ENCODE results near the gene NECAB3. TPM values are rescaled to one million over a fixed set of nuclear protein-coding genes. Genes with fewer than 3 reads are reported as not detected.

NECAB3 gene
- total RNA-seq, 2 donors from 2014 or later: 38.5 to 54.1 TPM

DNA sequence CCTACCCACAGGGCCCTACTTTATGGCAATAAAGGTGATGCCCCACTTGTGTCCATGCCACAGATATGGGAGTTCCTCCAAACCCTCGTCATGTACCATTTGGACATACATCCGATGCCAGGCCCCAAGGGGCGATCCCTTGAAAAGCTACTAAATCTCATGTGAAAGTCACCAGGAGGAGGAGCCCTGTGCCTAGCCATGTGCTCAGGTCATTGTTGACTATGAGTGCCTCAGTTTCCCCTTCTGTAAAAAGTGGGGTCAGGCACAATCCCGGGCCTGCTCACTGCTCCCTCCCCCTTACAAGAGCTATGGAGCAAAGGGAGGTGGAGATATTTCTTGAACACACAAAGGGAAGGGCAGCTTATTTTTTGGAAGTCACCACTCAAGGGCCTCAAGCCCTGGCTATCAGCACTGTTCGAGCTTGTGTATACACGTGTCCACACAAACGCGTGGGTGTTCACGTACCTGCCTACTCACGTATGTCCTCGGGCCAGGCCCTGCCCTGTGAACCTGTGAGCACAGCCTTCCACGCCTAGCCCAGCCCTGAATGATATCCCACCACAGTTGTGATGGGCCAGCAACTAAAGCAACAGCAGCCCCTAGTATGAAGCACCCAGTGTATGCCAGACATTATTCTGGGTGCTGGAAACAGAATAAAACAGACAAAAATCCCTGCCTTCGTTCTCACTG is 5.6 kb downstream of the NECAB3 start:
- intact Hi-C loops (cut with DNase I, micrococcal nuclease): no loop called here
- no peak for ATAC-seq
- DNase-seq: no peak

DNA sequence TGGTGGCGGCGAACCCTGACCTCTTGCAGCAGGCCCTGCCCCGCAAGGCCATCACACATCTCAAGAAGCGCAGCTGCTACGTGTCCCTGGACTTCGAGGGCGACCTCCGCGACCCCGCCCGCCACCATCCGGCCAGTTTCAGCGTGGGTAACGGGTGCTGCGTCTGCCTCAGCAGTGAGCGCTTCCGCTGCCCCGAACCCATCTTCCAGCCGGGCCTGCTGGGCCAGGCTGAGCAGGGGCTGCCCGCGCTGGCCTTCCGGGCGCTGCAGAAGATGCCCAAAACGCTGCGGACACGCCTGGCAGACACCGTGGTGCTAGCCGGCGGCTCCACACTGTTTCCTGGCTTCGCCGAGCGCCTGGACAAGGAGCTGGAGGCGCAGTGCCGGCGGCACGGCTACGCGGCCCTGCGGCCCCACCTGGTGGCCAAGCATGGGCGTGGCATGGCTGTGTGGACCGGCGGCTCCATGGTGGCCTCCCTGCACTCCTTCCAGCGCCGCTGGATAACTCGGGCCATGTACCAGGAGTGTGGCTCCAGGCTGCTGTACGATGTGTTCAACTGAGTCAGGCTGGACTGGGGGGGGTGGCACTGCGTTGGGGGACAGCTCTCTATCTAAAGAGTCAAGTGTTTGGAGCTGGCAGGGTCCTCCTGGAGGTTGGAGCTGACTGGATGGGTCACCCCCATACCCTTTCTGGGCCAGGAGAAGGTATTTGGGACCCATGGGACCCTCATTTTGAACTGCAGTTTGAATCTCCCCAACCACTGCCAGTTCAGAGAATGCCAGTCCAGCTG is 6.4 kb downstream of the NECAB3 start:
- peak; percentile 58 for ATAC-seq
- intact Hi-C loops (cut with DNase I, micrococcal nuclease): no loop called here
- peak; percentile 68 to 85 for DNase-seq

DNA sequence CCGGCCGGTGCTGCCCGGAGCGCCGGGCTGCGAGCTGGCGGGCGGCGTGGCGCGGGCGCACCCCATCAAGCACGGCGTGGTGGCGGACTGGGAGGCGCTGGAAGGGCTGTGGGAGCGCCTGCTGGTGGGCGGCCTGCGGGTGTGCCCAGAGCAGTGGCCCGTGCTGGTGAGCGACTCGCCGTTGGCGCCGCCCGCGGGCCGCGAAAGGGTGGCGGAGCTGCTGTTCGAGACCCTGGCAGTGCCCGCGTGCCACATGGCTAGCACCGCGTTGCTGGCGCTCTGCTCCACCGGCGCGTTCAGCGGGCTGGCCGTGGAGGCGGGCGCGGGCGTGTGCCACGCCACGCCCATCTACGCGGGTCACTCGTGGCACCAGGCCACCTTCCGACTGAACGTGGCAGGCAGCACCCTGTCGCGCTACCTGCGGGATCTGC is 7.0 kb downstream of the NECAB3 start:
- ATAC-seq: peak; percentile 38
- peak; percentile 66 to 75 for DNase-seq
- intact Hi-C loops (cut with DNase I, micrococcal nuclease): no loop called here

DNA sequence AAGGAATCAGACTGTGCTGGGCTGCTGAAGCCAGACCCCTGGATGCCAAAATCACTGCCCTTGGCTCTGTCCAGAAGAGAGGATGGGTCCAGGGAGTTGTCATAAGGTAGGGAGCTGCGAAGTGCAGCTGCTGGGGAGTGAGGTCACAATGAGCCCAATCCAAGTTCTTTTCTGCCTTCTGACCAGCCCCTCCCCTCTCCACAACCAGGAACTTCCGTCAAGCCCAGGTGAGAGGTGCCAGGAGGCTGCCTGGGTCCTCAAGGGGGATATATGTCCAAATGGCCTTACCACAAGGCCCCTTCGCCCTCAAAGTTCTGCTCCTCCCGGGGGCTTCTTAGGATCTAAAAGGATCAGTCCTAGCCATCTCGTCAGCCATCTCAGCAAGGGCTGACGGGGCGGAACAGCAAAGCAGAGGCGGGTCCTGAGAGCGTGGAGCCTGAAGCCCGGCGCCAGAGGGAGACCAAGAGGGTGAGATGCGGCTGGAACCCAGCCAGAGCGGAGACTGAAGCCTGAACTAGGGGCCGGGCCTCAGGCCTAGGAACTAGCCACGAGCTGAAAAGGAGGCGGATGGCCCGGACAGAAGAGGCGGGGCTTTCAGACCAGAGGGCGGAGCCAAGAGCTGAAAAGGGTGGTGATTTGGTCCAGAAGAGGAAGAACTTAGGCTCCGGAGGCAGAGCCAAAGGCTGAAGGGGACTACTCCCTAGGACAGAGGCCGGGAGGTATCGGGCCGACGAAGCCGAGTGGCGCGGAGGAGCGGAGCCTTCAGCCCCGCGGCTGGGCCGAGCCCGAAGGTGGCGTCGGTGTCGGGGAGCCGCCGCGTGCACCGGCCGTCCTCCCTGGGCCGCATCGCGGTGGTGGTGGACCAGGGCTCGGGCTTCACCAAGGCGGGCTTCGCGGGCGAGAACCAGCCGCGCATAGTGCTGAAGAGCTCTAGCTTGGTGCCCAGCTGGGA is 7.7 kb downstream of the NECAB3 start, which contains the start of gene ACTL10:
TSS of gene ACTL10 (plus strand) at position 651 of the 952 bp plus-strand sequence. CDS start 555 bp downstream, outside the sequence.
- intact Hi-C loops (cut with DNase I, micrococcal nuclease): no loop called here
- DNase-seq: peak; percentile 98 to 99
- ATAC-seq: peak; percentile 71

DNA sequence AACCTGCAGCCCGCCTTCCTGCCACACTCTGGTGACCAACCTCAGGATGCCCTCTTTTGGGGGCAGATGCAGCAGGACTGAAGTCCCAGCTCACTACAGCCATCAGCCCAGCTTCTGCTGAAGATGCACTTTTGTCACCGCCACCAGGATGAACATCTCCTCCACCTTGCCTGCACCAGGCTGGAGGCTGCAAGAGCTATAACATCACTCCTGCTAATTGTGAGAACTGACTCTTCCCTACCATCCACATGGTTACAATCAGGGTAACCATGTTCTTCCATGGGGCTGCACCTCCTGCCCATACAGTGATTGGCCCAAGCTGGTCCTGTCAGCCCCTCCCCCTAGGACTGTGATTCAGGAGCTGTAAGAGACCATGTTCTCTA is 9.5 kb downstream of the NECAB3 start:
- DNase-seq: no peak
- no peak for ATAC-seq
- intact Hi-C loops (cut with DNase I, micrococcal nuclease): no loop called here

DNA sequence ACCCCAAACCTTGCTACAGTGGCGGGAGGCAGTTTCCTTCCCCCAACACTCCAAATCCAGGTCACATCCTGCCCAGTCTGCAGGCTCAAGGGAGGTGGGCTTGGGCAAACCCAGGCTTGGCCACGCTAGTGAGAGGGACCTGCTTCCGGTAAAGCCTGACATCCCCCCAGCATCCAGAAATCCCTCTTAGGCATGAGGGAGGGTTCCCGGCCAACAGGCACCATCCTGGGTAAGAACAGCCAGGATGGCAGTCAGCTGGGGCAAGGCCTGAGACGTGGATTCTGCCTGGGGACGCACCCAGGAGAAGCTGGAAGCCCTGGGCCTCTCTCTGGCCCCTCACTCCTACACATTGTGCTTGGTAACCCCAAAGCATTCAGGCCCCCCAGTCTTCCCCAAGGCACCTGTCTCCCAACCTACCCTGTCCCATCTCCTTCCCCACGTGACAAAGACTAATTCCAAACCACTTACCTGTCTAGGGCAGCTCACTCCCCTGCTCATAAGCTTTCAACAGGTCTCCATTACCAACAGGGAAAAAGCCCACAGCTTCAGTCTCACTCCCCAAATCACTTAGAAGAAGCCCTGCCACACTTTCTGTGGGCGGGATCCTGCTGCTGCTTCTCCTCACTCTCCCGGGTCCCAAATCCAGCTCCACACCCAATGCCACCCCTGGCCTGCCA is 10.0 kb downstream of the NECAB3 start:
- intact Hi-C loops (cut with DNase I, micrococcal nuclease): no loop called here
- no peak for DNase-seq
- ATAC-seq: no peak

DNA sequence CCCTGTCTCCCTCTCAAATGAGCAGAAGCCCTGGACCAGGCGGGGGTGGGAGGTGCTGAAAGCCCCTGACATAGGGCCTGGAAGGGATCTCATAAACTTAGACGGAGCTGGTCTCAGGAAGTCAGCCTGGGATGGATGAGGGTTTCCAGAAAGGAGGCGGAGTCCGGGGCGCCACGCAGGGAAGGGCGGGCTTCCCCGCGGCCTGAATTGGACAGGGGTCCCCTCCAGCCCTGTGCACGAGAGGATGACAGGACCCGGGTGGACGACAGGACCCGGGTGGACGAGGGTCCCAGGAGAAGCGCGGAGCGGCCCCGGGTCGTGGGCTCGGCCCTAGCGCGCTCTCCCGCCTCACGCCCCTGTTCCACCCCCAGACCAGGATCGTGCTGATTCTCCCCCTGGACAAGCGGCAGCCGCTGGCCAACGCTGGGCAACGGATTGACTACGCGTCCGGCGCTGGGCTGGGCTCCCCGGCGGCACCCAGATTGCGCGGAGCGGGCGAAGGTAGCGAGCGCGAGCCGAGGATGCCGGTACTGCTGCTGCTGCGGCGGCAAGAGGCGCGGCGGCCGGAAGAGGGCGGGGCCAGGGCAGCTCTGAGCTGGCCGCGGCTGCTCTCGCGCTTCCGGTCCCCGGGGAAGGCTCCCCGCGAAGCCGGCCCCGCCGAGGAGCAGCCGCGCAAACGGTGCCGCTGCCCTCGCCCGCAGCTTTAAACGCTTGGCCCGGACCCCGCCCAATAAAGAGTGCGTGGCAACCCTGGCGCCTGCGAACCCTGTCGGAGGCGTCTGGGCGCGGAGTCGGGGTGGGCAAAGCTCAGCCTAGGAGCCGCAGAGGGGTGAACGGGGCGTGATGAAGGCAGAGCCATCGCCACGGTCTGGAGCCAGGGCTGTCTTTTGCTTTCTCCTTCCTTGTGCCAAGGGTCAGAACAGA is 10.8 kb downstream of the NECAB3 start:
- intact Hi-C loops (cut with DNase I, micrococcal nuclease): no loop called here
- ATAC-seq: peak; percentile 50
- peak; percentile 82 to 92 for DNase-seq

DNA sequence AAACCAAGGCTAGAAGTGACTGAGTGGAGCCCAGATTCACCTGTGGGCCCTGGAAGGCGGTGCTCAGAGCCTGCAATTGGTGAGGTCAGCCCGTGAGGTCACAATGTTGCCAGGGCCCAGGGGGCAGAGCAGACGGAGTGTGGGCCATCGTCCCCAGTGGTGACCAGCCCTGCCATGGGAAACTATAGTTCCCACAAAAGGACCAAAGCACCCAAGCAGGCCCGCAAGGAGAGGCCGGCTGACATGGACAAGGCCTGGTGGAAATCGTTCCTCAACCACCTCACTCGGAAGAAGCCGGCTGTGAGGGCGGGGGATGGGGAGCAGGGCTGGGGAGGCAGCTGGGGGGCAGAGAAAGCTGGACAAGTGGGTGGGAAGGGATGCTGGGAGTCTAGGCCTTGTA is 12.1 kb downstream of the NECAB3 start, which contains the start of gene C20orf144:
TSS of gene C20orf144 (plus strand) at position 156 of the 400 bp plus-strand sequence. CDS start at position 175, 19 bp downstream.
- DNase-seq: peak in 1 of 2 donors; percentile 20
- no peak for ATAC-seq
- intact Hi-C loops (cut with DNase I, micrococcal nuclease): no loop called here

DNA sequence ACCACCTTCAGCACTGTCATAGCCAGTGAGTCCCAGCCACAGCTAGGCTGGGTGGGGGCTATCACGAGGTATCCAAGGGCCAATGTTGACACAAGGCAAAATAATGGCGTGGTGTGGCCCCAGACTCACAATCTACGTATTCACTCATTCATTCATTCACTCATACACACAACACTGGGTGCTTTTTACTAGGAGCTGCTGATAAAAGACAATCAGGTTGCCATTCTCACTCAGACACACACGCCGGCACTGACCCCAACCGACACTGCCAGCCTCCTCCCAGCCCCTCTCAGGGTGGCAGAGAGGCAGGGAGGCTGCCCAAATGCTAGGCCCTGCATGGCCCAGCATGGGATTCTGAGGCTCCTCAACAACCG is 13.6 kb downstream of the NECAB3 start:
- no peak for DNase-seq
- ATAC-seq: no peak
- intact Hi-C loops (cut with DNase I, micrococcal nuclease): no loop called here

DNA sequence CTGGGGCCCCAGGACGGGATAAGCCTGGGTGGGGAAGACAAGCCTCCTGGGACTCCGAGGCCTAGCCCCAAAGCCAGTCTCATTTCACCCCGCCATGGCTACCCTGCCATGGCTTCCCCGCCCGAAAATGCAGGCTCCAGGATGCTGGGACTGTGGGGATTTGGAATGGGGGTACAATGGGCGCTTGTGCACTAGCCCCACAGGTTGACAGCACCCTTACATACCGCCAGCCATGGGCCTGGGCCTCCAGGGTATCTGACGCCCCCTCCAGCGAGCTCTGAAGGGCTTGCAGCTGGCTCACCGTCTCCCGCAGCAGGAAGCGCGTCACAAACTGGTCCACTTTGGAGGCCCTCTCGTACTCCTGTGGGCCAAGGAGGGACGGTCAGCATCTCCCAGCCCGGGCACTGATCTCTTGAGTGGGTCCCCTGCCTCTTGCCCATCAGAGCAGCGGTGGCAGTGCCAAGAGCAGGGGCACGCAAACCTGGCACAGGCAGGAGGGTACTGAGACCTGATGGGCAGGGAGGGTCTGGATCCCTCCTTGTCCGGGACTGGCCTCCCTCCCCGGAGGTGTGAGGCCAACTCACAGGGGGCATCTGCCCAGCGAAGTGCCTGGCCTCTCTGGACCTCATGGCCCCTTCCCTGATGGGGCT is 14.1 kb downstream of the NECAB3 start:
- peak in 1 of 2 donors; percentile 3 for DNase-seq
- intact Hi-C loops (cut with DNase I, micrococcal nuclease): no loop called here
- ATAC-seq: no peak

DNA sequence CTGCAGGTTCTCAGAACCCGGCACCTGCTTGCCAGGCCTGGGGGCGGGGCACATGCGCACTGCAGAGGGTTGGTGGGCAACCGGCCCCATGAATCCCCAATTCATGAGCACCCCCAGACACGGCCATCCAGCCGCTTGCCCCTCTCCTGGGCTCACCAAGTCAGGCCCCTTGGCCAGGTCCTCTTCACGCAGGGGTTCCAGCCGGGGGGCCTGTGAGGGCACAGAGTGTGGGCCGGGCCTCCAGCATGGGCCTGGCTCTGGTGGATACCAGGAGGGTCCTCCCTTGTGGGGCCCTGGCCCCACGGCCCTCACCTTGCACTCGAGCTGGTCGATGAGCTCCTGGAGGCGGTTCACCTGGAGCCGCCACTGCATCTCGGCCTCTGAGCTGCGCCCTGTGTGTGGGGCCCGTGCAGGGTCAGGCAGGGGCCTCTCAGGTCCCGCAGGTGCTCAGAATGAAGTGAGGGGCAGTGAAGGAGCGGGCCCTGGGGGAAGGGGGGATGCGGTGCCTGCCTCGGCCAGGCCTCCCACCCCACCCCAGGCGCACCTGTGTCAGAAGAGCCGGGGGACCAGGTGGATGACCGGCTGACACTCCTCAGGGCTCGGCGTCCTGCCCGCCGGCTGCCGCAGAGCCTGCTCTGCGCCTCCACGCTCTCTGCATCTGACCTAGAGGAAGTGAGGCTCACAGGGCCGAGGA is 14.7 kb downstream of the NECAB3 start:
- peak in 1 of 2 donors; percentile 4 for DNase-seq
- intact Hi-C loops (cut with DNase I, micrococcal nuclease): no loop called here
- no peak for ATAC-seq

DNA sequence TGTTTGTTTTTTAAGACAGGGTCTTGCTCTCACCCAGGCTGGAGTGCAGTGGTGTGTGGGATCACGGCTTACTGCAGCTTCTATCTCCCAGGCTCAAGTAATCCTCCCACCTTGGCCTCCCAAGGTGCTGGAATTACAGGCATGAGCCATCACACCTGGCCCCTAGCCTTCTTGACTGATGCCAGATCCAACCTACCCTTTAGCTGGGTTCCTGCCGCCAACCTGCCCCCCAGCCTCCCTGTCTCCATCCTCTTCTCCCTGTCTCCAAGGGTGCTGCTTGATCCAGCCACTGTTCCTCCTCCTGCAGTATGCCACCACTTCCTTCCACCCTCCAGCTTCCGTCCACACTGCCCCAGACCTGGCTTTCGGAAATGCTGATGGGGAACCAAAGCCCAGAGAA is 15.3 kb downstream of the NECAB3 start:
- ATAC-seq (no peak), DNase-seq (no peak)
- intact Hi-C loops (cut with DNase I, micrococcal nuclease): no loop called here

DNA sequence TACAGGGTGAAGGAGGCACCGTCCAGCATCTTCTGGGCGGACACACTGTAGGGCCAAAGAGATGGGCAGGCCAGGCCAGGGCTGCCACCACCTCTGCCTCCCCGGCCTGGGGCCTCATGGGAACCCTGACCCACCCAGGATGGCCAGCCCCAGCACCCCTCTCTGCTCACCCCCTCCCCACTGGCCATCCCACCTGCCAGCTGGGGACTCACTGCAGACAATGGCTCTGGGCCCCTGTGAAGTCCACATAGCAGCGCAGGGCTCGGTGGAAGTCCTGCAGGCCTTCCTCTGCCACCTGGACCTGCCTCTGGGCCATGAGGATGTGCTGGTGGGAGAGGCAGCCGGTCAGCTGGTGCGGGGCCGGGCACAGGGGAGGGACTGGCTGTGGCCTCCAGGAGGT is 15.7 kb downstream of the NECAB3 start:
- DNase-seq: peak in 1 of 2 donors; percentile 4
- no peak for ATAC-seq
- intact Hi-C loops (cut with DNase I, micrococcal nuclease): no loop called here

DNA sequence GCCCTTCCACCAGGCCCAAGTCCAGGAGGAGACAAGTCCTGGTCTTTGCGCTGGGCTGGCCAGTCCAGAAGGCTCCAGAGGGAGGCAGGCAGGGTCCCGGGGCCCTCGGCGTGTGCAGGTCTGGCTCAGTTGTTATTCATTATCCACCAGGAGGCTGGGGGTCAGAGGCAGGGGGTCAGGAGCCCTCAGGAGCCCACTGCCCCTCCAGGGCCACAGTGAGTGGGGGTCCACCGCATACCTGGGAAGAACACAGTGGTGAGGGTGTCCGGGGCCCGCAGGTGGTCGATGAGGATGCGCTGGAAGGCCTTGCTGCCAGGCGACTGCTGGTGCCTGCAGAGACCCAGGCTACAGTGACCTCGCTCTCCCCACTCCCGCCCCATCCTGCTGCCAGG is 16.5 kb downstream of the NECAB3 start:
- no peak for ATAC-seq
- intact Hi-C loops (cut with DNase I, micrococcal nuclease): no loop called here
- DNase-seq: peak in 1 of 2 donors; percentile 2

DNA sequence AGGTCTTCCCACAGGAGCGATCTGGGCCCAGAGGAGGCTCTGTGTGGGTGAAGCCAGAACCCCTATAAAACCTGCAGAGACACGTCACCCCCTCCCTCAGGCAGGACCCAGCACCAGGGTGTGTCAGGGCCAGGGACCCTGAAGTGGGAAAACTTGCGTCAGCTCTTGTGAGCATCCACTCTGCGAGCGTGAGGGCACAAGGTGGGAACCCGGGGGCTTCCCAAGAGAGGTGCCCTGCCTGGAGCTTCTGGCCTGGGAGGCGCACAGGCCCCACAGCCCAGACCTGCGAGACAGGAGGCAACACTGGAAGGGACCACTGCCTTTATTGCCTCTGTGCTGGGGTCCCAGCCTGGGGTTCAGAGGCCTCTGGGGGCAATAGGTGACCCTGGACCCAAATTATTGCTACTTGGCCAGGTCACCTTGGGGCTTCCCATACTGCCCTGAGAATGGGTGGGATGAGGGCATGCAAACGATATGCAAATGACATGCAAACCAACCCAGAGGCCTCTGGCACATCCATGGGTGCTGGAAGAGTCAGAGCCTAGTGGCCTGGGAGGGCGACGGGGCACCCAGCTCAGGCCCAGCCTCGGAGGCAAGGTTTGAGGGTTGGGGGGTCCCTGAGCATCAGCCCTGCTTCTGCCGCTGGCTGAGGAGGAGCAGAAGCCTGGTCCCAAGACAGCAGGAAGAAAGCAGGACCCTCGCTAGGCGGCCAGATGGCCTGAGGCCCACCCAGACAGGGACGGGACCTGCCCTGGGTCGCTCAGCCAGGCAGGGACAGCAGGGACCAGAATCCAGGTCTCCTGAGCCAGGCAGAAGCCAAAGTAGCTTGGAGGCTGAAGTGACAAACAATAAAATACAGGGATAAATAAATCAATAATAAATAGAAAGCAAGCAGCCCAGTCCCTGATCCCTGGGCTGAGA is 17.2 kb downstream of the NECAB3 start:
- DNase-seq: peak in 1 of 2 donors; percentile 3
- ATAC-seq: no peak
- intact Hi-C loops (cut with DNase I, micrococcal nuclease): no loop called here

Data from left colon (tissue), 2 donors.